Measurements from ENCODE around the gene JMJD6.

- TF ChIP-seq TCF7L2 (IDR thresholded peaks at IDR 0.05; ENCODE audit: low read depth, low read length) (no peak), CTCF (IDR thresholded peaks at IDR 0.05) (no peak)
These were observed 46.6 kb upstream of the JMJD6 start for GRCh38 chr17:76772842-76773525.
